Stimulated activated memory B cell treated with anti-CD40 and anti-IgM and Interleukin-4, amounts not matched to agents 10 μg/mL and 1 μg/mL and 100 μg/mL, for 72 hours (primary cell): ENCODE data around the gene SH2D7.

Source experiments
- ATAC-seq: fragments of 150-1000 bp; cut with Tn5 transposase; 2 replicates; pipeline ENCODE4 v1.10.0; 2021
- H3K27ac Mint-ChIP-seq: one replicate; pipeline ENCODE4 v1.8.0; 2022; ENCODE audit warnings: mild to moderate bottlenecking, mixed read lengths
- H3K27me3 Mint-ChIP-seq: one replicate; pipeline ENCODE4 v1.8.0; 2022; ENCODE audit warnings: mixed read lengths
- H3K36me3 Mint-ChIP-seq: one replicate; pipeline ENCODE4 v1.8.0; 2022; ENCODE audit warnings: mixed read lengths
- H3K4me1 Mint-ChIP-seq: one replicate; pipeline ENCODE4 v1.8.0; 2022; ENCODE audit warnings: mixed read lengths
- H3K4me3 Mint-ChIP-seq: one replicate; pipeline ENCODE4 v1.8.0; 2022; ENCODE audit warnings: mild to moderate bottlenecking, moderate library complexity, mixed read lengths
- H3K9me3 Mint-ChIP-seq: one replicate; pipeline ENCODE4 v1.8.0; 2022; ENCODE audit warnings: mixed read lengths

SH2D7 gene

DNA sequence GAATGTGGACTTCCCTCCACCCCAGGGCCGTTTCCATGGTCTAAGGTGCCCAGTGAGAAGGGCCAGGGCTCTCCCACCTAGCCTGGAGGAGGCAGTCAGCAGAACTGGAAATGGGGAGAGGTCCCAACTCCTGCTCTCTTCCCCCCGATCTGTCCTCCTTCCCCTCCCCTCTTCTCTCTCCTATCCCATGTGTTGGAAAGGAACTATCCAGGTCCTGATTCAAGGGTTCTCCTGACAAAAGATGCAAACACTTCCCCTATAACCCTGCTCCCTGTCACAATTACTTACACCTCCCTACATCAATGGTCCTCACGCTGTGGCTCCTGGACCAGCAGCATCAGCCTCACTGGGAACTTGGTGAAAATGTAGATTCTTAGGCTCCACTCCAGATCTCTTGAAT lies 32.9 kb downstream of the SH2D7 start:
- no peaks in the 10 kb centered on the region for H3K9me3 Mint-ChIP-seq
- no peaks in the 10 kb centered on the region for H3K27me3 Mint-ChIP-seq
- no peak overlapping the region for H3K27ac Mint-ChIP-seq
- H3K36me3 Mint-ChIP-seq = no peaks in the 10 kb centered on the region
- no peak for ATAC-seq
- H3K4me1 Mint-ChIP-seq = peaks cover under 1% of the 10 kb centered on the region
- H3K4me3 Mint-ChIP-seq = no peak overlapping the region

DNA sequence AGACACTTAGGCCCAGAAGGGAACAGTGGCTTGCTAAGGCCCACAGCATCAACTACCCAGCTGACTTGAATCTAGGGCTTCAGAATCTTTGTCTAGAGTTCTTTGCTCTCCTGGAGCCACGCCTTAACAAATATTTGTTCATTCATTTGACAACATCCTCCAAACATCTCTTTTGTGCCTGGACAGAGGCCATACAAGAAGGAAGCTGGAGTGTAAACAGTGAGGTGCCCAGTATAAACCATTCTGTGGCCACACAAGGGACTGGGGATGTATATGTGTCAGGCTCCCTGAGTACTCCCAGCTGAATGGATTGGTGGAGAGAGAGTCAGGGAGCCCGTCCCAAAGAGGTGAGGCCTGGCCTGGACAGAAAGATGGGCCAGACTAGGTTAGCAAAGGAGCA lies 35.5 kb downstream of the SH2D7 start:
- ATAC-seq = no peak
- H3K4me3 Mint-ChIP-seq = no peak overlapping the region
- H3K4me1 Mint-ChIP-seq = peaks cover 12% of the 10 kb centered on the region
- no peaks in the 10 kb centered on the region for H3K27me3 Mint-ChIP-seq
- peak overlapping the region; percentile 5 for H3K27ac Mint-ChIP-seq
- H3K36me3 Mint-ChIP-seq = no peaks in the 10 kb centered on the region
- no peaks in the 10 kb centered on the region for H3K9me3 Mint-ChIP-seq

DNA sequence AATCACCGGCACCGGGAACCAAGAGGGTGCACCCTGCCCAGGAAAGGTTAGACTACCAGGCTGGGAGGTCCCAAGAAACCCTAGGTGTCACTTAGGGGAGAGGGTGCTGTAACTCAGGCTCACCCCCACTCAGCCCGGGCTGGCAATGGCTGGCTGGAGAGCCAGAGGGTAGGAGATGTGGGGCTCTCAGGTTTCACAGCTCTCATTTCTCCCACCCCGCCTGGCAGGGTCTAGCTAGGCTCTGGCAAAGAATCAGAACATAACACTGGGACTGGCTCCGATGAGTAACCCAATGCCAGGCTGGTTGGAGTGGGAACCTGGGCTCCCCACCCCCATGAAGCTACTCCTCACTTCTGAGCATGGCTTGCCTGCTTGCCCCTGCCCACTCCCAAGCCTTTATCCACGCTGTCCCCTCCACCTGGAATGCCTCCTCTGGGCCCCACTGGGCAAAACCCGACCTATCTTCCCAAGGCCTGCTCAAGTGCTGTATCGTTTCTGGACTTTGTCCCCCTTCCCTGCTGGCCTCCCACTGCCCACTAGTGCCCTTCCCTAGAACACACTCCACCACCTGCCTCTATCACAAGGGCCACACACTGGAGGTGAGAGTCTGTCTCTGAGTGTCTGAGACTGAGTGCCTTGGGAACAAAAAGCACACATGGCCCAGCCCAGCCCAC lies 36.9 kb downstream of the SH2D7 start:
- Mint-ChIP-seq H3K4me1 (peaks cover 12% of the 10 kb centered on the region), H3K9me3 (no peaks in the 10 kb centered on the region), H3K36me3 (no peaks in the 10 kb centered on the region), H3K4me3 (no peak overlapping the region), H3K27me3 (no peaks in the 10 kb centered on the region), H3K27ac (peak overlapping the region; percentile 84)
- no peak for ATAC-seq

DNA sequence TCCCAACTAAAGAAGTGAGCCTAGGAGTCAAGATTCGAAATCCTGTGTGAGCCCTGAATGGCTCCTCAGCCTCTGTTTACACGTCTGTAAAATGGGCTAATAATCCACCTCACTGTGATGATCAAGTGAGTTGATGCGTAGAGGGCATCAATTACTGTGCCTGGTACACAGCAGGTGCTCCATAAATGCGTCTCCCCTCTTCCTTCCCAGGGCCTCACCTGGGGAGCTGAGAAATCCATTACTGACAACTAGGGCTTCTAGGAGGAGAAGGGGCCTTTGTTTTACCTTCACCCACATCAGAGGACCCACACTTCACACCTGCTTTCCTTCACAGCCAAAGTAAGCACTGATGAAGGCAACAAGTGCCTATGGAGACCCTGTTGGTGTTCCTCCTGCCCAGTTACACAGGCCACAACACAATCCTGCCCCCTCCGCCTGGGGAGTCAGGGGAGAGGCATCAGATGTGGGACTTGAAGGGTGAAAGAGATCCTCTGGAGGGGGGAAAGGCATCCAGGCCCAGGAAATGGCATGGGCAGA lies 37.5 kb downstream of the SH2D7 start:
- peak overlapping the region; percentile 84 for H3K27ac Mint-ChIP-seq
- no peaks in the 10 kb centered on the region for H3K36me3 Mint-ChIP-seq
- no peaks in the 10 kb centered on the region for H3K9me3 Mint-ChIP-seq
- no peaks in the 10 kb centered on the region for H3K27me3 Mint-ChIP-seq
- ATAC-seq = no peak
- H3K4me1 Mint-ChIP-seq = peaks cover 12% of the 10 kb centered on the region
- peak overlapping the region; percentile 84 for H3K4me3 Mint-ChIP-seq

- Mint-ChIP-seq H3K36me3 (no peaks in the 10 kb centered on the region), H3K4me3 (peak overlapping the region; percentile 84), H3K27ac (peak overlapping the region; percentile 84), H3K4me1 (peaks cover 12% of the 10 kb centered on the region), H3K9me3 (no peaks in the 10 kb centered on the region), H3K27me3 (no peaks in the 10 kb centered on the region)
- peak; percentile 74 for ATAC-seq
Observed at GRCh38 chr15:78130466-78131294, 38.3 kb downstream of the SH2D7 start.

DNA sequence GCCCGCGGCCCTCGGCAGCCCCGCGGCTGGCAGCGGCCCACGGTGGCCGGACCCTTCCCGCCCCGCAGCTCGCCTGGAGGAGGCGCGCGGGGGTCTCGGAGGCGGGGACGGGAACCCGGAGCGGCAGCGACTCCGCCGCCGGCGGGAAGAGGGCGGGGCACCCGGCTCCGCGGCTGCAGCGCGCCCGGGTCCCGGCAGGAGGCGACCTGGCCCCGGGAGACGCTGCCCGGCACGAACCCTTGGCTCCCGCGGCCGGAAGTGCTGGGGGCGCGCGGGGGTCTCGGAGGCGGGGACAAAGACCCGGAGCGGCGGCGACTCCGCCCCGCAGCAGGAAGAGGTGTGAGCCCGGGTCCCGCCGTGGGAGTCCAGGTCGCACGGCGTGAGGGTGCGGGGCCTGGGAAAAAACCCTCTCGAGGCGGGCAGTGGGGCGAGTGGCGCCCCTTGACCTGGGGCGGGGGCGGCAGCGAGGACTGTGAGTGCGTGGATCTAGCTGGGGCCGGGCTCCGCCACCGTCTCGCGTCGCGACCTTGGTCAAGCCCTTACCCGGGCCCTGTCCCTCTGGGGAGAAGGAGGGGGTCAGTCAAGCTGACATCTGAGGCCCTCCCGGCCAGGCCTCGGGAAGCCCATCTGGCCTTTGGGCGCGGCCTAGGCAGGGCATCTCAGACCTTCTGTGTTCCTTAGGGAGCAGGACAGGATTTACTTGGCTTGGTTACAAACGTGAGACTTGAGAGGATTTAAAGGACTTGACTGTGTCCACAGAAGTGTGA lies 39.1 kb downstream of the SH2D7 start, which contains the start of gene CIB2:
Gene CIB2 (minus strand): TSS at position 151 of the 767 bp plus-strand sequence. CDS start 230 bp downstream, outside the sequence.
- no peaks in the 10 kb centered on the region for H3K36me3 Mint-ChIP-seq
- peak within 1 kb of the TSS; percentile 84 for H3K4me3 Mint-ChIP-seq
- H3K9me3 Mint-ChIP-seq = no peaks in the 10 kb centered on the region
- peak within 1 kb of the TSS; percentile 84 for H3K27ac Mint-ChIP-seq
- H3K4me1 Mint-ChIP-seq = peaks cover 12% of the 10 kb centered on the region
- ATAC-seq = peak; percentile 88
- H3K27me3 Mint-ChIP-seq = no peaks in the 10 kb centered on the region

- Mint-ChIP-seq H3K27me3 (no peaks in the 10 kb centered on the region), H3K9me3 (no peaks in the 10 kb centered on the region), H3K27ac (no peak overlapping the region), H3K4me3 (no peak overlapping the region), H3K36me3 (no peaks in the 10 kb centered on the region), H3K4me1 (peaks cover 12% of the 10 kb centered on the region)
- ATAC-seq = no peak
Observed at GRCh38 chr15:78133801-78134200, 41.4 kb downstream of the SH2D7 start.

DNA sequence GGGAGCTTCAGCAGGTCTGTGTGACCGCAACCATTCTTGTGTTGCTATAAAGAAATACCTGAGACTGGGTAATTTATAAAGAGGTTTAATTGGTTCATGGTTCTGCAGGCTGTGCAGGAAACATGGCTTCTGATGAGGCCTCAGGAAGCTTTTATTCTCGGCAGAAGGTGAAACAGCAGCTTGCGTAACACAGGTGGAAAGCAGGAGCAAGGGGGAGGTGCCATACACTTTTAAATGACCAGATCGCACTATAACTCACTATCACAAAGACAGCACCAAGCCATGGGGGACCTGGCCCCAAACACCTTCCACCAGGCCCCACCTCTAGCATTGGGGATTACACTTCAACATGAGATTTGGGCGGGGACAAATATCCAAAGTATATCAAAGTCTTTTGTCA lies 47.2 kb downstream of the SH2D7 start:
- H3K27ac Mint-ChIP-seq = no peak overlapping the region
- no peaks in the 10 kb centered on the region for H3K4me1 Mint-ChIP-seq
- no peaks in the 10 kb centered on the region for H3K9me3 Mint-ChIP-seq
- H3K27me3 Mint-ChIP-seq = no peaks in the 10 kb centered on the region
- H3K4me3 Mint-ChIP-seq = no peak overlapping the region
- no peak for ATAC-seq
- no peaks in the 10 kb centered on the region for H3K36me3 Mint-ChIP-seq

GRCh38 chr15:78140292-78140691 lies 47.9 kb downstream of the SH2D7 start:
- Mint-ChIP-seq H3K4me3 (no peak overlapping the region), H3K9me3 (no peaks in the 10 kb centered on the region), H3K27me3 (no peaks in the 10 kb centered on the region), H3K4me1 (no peaks in the 10 kb centered on the region), H3K36me3 (no peaks in the 10 kb centered on the region), H3K27ac (peak overlapping the region; percentile 21)
- no peak for ATAC-seq

DNA sequence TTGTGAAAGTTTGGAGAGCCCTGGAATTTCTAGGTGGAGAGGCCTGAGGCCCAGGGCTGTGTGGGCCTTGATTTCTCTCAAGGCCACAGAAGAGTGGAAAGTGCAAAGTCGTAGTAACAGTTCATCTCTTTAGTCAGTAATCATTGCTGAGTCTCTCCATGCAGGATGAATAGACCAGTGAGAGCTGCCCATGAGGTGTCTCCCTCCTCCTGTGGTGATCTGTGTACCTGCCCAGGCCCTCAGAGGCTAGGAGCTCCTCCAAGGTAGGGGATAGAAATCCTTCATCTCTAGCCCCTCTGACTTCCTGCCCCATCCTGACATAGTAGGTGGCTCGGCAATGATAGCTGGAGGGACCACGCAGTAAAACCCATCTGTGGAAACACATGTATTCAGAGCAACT lies 50.0 kb downstream of the SH2D7 start:
- Mint-ChIP-seq H3K27me3 (no peaks in the 10 kb centered on the region), H3K4me1 (peaks cover 3% of the 10 kb centered on the region), H3K36me3 (no peaks in the 10 kb centered on the region), H3K4me3 (no peak overlapping the region), H3K9me3 (no peaks in the 10 kb centered on the region), H3K27ac (no peak overlapping the region)
- ATAC-seq = no peak

DNA sequence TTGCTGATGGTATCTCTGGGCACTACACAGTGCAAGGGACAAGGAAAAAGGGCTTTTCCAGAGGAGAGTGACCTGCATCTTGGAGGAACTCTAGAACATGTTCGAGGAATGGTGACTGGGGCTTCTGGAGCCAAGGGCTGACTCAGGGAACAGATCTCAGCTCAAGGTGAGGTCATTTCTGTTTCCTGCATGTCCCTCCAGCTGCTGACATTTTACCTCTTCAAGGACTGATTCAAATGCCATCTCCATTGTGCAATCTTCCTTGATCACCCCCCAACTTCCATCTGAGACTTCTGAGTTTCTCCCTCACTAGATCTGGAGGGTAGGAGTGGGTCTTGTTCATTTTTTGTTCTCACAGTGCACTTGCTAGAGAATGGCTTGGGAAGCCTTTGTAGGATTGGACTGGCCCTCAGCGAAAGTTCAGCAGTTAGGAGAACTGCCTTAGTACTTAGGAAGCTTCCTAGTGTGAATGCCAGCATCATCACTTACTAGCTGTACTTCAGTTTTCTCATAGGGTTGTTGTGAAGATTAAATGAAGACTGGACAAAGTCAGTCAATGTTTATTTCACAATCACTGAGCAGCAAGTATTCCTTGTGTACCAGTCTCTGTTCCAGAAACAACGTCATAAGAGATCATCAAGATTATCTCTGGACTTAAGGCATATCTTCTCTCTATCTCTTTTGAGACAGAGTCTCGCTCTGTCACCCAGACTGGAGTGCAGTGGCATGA lies 54.2 kb downstream of the SH2D7 start:
- no peak overlapping the region for H3K27ac Mint-ChIP-seq
- ATAC-seq = no peak
- H3K4me3 Mint-ChIP-seq = no peak overlapping the region

DNA sequence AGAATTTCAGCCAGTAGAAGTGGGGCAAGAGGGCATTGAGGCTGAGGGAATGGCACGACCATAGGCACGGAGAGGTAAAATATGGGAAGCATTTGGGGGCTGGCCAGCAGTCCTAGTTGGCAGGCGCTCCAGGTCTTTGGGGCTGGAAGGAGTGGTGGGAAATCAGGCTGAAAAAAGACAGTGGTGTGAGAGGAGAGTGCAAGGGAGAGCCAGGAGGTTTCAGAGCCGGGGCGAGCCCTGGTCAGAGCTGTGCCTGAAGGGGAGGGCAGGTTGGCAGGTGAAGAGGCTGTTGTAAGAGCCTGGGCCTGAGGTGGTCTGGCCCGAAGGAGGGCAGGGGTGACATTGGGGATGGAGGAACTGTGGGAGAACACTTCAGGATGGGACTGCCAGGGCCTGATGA lies 55.2 kb downstream of the SH2D7 start:
- Mint-ChIP-seq H3K27ac (no peak overlapping the region), H3K4me1 (peaks cover 31% of the 10 kb centered on the region), H3K4me3 (peak overlapping the region; percentile 41), H3K27me3 (no peaks in the 10 kb centered on the region), H3K36me3 (peaks cover 4% of the 10 kb centered on the region), H3K9me3 (no peaks in the 10 kb centered on the region)
- no peak for ATAC-seq

More for the DNA sequence above, 54.2 kb downstream of the SH2D7 start:
- Mint-ChIP-seq H3K27me3 (no peaks in the 10 kb centered on the region), H3K4me1 (peaks cover 28% of the 10 kb centered on the region), H3K9me3 (no peaks in the 10 kb centered on the region), H3K36me3 (peaks cover 4% of the 10 kb centered on the region)

DNA sequence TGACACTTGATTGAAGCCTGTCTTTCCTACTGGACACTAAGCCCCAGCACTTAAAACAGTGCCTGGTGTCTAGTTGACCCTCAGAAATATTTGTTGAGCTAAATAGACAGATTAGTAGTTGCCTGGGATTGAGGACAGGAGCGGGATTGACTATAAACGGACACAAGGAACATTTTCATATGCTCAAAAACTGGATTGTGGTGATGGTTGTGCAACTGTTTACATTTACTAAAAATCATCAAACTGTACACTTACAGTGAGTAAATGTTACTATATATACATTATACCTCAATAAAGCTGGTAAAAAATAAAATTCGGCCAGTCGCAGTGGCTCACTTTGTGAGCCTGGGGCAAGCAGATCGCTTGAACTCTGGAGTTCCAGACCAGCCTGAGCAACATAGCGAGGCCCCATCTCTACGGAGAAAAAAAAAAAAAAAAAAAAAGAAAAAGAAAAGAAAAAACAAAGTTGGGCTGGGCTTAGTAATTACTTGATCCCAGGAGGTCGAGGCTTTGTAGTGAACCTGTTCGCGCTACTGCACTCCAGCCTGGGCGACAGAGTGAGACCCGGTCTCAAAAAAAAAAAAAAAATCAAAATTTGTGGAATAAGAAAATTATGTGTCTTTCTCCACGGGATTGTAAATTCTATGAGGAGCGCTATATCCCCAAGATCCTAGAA lies 56.2 kb downstream of the SH2D7 start:
- peak; percentile 5 for ATAC-seq
- Mint-ChIP-seq H3K4me3 (peak overlapping the region; percentile 90), H3K9me3 (no peaks in the 10 kb centered on the region)

More for the DNA sequence above, 56.2 kb downstream of the SH2D7 start:
- Mint-ChIP-seq H3K27me3 (no peaks in the 10 kb centered on the region), H3K27ac (peak overlapping the region; percentile 93), H3K4me1 (peaks cover 38% of the 10 kb centered on the region), H3K36me3 (peaks cover 9% of the 10 kb centered on the region)
